H1 (cell line): ENCODE data around the gene HSH2D. TPM values are rescaled to one million over a fixed set of nuclear protein-coding genes. Genes with fewer than 3 reads are reported as not detected.

Experiments
- JUN ChIP-seq: IDR thresholded peaks from 2 replicates; pipeline ENCODE4 v1.6.1; 2011; ENCODE audit warnings: low read depth, mild to moderate bottlenecking, improper control_type of control experiment, low read length
- KDM4A ChIP-seq: IDR thresholded peaks from one replicate; pipeline ENCODE4 v1.7.1; 2012; ENCODE audit warnings: low read depth, mild to moderate bottlenecking, moderate library complexity, low read length, inconsistent platforms; ENCODE audit not compliant: severe bottlenecking
- RFX5 ChIP-seq: IDR thresholded peaks from 2 replicates; pipeline ENCODE4 v1.6.1; 2011; ENCODE audit warnings: low read depth, low read length, improper control_type of control experiment, borderline replicate concordance
- SIX5 ChIP-seq: IDR thresholded peaks from 2 replicates; pipeline ENCODE4 v1.6.1; 2011; ENCODE audit warnings: mild to moderate bottlenecking, low read depth, low read length
- SRF ChIP-seq: IDR thresholded peaks from 2 replicates; pipeline ENCODE4 v1.6.1; 2011; ENCODE audit warnings: mild to moderate bottlenecking, low read depth, low read length, moderate library complexity
- TCF12 ChIP-seq: IDR thresholded peaks from 2 replicates; pipeline ENCODE4 v1.6.1; 2011; ENCODE audit warnings: low read depth, mild to moderate bottlenecking, low read length
- YY1 ChIP-seq: IDR thresholded peaks from 2 replicates; pipeline ENCODE4 v1.6.1; 2011; ENCODE audit warnings: low read depth, mild to moderate bottlenecking, low read length
- polyA plus RNA-seq, 7 experiments: library from polyadenylated mRNA; depleted of rRNA in 3 of 7; stranded (reverse) in 5 of 7; unstranded in 2 of 7; fragments of >200 nt in 5 of 7; fragments of 200-250 nt in 2 of 7; gene quantifications; 1 replicate in 5 of 7; 2 replicates in 1 of 7; 4 replicates in 1 of 7; pipeline versions ENCODE4 v1.2.1 to v1.2.3, GENCODE V29; 2011 to 2013; ENCODE audit warnings: missing spikeins in 2 of 7, mixed read lengths in 2 of 7
- total RNA-seq: library from RNA; stranded (reverse); fragmentation: NEBNext Ultra II Directional; extraction: Animal tissue kit (Norgen Biotek cat#: 25700); gene quantifications from 2 replicates; pipeline ENCODE4 v1.2.1, GENCODE V29; 2021
- TF ChIP-seq, protein P1 (sequence below): IDR thresholded peaks from 2 replicates; pipeline ENCODE4 v1.6.1; 2011; ENCODE audit warnings: low read depth, mild to moderate bottlenecking, low read length; ENCODE audit not compliant: insufficient read depth

The HSH2D gene
- total and polyA plus RNA-seq, 2 of the 8 experiments (the other 6 are each of a cell fraction or from before 2014, with no cell fraction given) = 0.67 to 1.6 TPM

DNA sequence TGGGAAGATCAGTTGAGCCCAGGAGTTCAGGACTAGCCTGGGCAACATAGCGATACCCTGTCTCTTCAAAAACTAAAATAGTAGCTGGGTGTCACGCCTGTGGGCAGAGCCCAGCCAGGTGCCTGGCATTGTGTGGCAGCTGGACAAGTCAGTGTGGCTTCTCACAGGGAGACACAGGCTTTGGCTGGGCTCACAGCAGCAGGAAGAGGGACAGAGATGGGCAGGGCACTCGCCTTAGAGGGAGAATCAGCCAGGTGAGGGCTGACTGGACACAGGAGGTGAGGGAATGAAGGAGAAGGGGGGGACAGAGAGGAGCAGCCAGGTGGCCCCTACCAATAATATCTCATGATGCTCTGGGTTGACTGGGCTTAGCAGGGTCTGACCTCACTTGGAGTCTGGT is 45.0 kb downstream of the HSH2D start (continued):
- no peak for TF ChIP-seq KDM4A
- no peak for TF ChIP-seq YY1
- no peak for TF ChIP-seq SRF
- TF ChIP-seq SIX5 = no peak
- TF ChIP-seq JUN = no peak
- TF ChIP-seq, protein P1, sequence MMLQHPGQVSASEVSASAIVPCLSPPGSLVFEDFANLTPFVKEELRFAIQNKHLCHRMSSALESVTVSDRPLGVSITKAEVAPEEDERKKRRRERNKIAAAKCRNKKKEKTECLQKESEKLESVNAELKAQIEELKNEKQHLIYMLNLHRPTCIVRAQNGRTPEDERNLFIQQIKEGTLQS = no peak
- TF ChIP-seq RFX5 = no peak
- TF ChIP-seq TCF12 = no peak
- TF ChIP-seq, all 59 proteins: peak for 0
